CD4-positive, alpha-beta T cell (primary cell): ENCODE measurements around the gene SPRED2. TPM values are rescaled to one million over a fixed set of nuclear protein-coding genes. Genes with fewer than 3 reads are reported as not detected.

Source experiments
- ATAC-seq: fragments of 200-7000 bp; cut with Tn5 transposase; one replicate; pipeline ENCODE4 v1.10.0; 2022; ENCODE audit warnings: mild to moderate bottlenecking; ENCODE audit not compliant: poor library complexity
- CTCF ChIA-PET: fragments of 350-600 bp; sonication (Branson Sonifier 250); formaldehyde crosslinking; loops from one replicate; lab custom pipeline; 2021; ENCODE audit warnings: antibody characterized with exemption, inconsistent platforms; lab: Charles Lee
- POLR2A ChIA-PET: fragments of 350-600 bp; sonication (Branson Sonifier 250); formaldehyde crosslinking; loops from one replicate; lab custom pipeline; 2021; ENCODE audit warnings: antibody characterized with exemption, inconsistent platforms; lab: Charles Lee
- DNase-seq, 14 experiments: peaks; one replicate each; pipeline ENCODE4 v3.0.0-alpha.2; 2013 to 2020; ENCODE audit warnings: mixed read lengths in 2 of 14
- H3K27ac ChIP-seq, 2 donors: one replicate each; pipeline versions ENCODE4 v1.5.1 to v1.7.0; 2013; ENCODE audit warnings: low read length in 2 of 2, low read depth in 1 of 2, mild to moderate bottlenecking in 1 of 2
- H3K27me3 ChIP-seq, 2 experiments: 1 replicate in 1 of 2; 2 replicates in 1 of 2; pipeline versions ENCODE4 v1.6.1 to v1.7.0; 2013; ENCODE audit warnings: low read length in 2 of 2, control low read depth in 1 of 2, mild to moderate bottlenecking in 1 of 2, moderate library complexity in 1 of 2; ENCODE audit not compliant: insufficient read depth in 2 of 2, control insufficient read depth in 1 of 2
- H3K36me3 ChIP-seq: one replicate; pipeline ENCODE4 v1.6.1; 2013; ENCODE audit warnings: low read length, control low read depth; ENCODE audit not compliant: insufficient read depth
- H3K4me1 ChIP-seq: one replicate; pipeline ENCODE4 v1.6.1; 2013; ENCODE audit warnings: low read length, control low read depth; ENCODE audit not compliant: insufficient read depth
- H3K4me3 ChIP-seq: one replicate; pipeline ENCODE4 v1.5.1; 2013; ENCODE audit warnings: mild to moderate bottlenecking, low read length, moderate library complexity
- H3K9me3 ChIP-seq, 2 experiments: 1 replicate in 1 of 2; 2 replicates in 1 of 2; pipeline versions ENCODE4 v1.6.1 to v1.7.0; 2013; ENCODE audit warnings: low read length in 2 of 2, mild to moderate bottlenecking in 2 of 2, control low read depth in 1 of 2, moderate library complexity in 1 of 2; ENCODE audit not compliant: control insufficient read depth in 1 of 2, insufficient read depth in 1 of 2
- H3K27ac Mint-ChIP-seq: one replicate; pipeline ENCODE4 v1.8.0; 2020; ENCODE audit warnings: mixed read lengths
- H3K27me3 Mint-ChIP-seq: one replicate; pipeline ENCODE4 v1.8.0; 2021; ENCODE audit warnings: mixed read lengths
- H3K36me3 Mint-ChIP-seq: one replicate; pipeline ENCODE4 v1.8.0; 2021; ENCODE audit warnings: low read depth, mixed read lengths
- H3K4me1 Mint-ChIP-seq: one replicate; pipeline ENCODE4 v1.8.0; 2021; ENCODE audit warnings: low read depth, mixed read lengths
- H3K4me3 Mint-ChIP-seq: one replicate; pipeline ENCODE4 v1.8.0; 2020; ENCODE audit warnings: mild to moderate bottlenecking, mixed read lengths
- H3K9me3 Mint-ChIP-seq: one replicate; pipeline ENCODE4 v1.8.0; 2020; ENCODE audit warnings: mixed read lengths
- CTCF ChIP-seq: fragments of 200-600 bp; IDR thresholded peaks from one replicate; pipeline ENCODE4 v1.8.0; 2022; ENCODE audit warnings: antibody characterized with exemption, mild to moderate bottlenecking
- intact Hi-C, 2 experiments: fragments of 100-400 bp; cut with DNase I in 1 of 2; cut with micrococcal nuclease in 1 of 2; formaldehyde crosslinking; loops; one replicate each; pipeline versions ENCODE4 v1.15.1 to v1.9.0; 2023 to 2025; cut with DNase I, micrococcal nuclease
- total RNA-seq, 174 experiments: library from RNA in 2 of 174; stranded (reverse) in 2 of 174; gene quantifications; one replicate each; pipeline ENCODE4 v1.2.3 and lab custom pipeline; 2021 to 2026

Gene SPRED2
- total RNA-seq, 2 experiments from 2014 or later: 2.5 to 2.8 TPM

- no peak overlapping the region for H3K27ac Mint-ChIP-seq
- no peaks in the 10 kb centered on the region for H3K36me3 ChIP-seq
- peaks cover 16% of the 10 kb centered on the region for H3K4me1 ChIP-seq
- no peak for TF ChIP-seq CTCF
- CTCF ChIA-PET: no interaction called here
- H3K36me3 Mint-ChIP-seq: no peaks in the 10 kb centered on the region
- no peak overlapping the region for H3K4me3 Mint-ChIP-seq
- H3K4me3 ChIP-seq: no peak overlapping the region
- H3K9me3 Mint-ChIP-seq: no peaks in the 10 kb centered on the region
- no peaks in the 10 kb centered on the region for H3K27me3 Mint-ChIP-seq
- H3K4me1 Mint-ChIP-seq: peaks cover 24% of the 10 kb centered on the region
- ATAC-seq: no peak
- no peaks in the 10 kb centered on the region for H3K27me3 ChIP-seq
- no peak overlapping the region for H3K27ac ChIP-seq
- POLR2A ChIA-PET: no interaction called here
- no peaks in the 10 kb centered on the region for H3K9me3 ChIP-seq
- DNase-seq: no peak
- intact Hi-C loops: no loop called here
Observed at GRCh38 chr2:65305934-65306333, 126.5 kb downstream of the SPRED2 start.

GRCh38 chr2:65300761-65301711 lies 131.4 kb downstream of the SPRED2 start:
- peak; percentile 40 to 80 (median 70) for DNase-seq
- Histone ChIP-seq H3K4me1 (peaks cover 27% of the 10 kb centered on the region), H3K36me3 (no peaks in the 10 kb centered on the region), H3K27me3 (no peaks in the 10 kb centered on the region), H3K27ac (peak overlapping the region; percentile 21 to 52), H3K4me3 (peak overlapping the region; percentile 49), H3K9me3 (no peaks in the 10 kb centered on the region)
- H3K4me3 Mint-ChIP-seq: peak overlapping the region; percentile 85
- no peak for TF ChIP-seq CTCF
- H3K27me3 Mint-ChIP-seq: no peaks in the 10 kb centered on the region
- H3K9me3 Mint-ChIP-seq: no peaks in the 10 kb centered on the region
- H3K27ac Mint-ChIP-seq: peak overlapping the region; percentile 90
- ATAC-seq: peak; percentile 93
- peaks cover 44% of the 10 kb centered on the region for H3K4me1 Mint-ChIP-seq
- CTCF ChIA-PET: interaction anchor here (1.1 kb wide), 1 partner anchor 82 kb away, joined by 3 read pairs; no protein-coding TSS in a partner anchor
- intact Hi-C loops: loop anchor here (2.0 to 5.0 kb wide), 4 partner anchors 34 to 136 kb away; no protein-coding TSS in a partner anchor
- POLR2A ChIA-PET: interaction anchor here (0.7 to 3.6 kb wide), 9 partner anchors 23 to 1302 kb away, joined by 3 to 14 read pairs (median 4); partner anchors contain the start of genes ACTR2 and SPRED2
- no peaks in the 10 kb centered on the region for H3K36me3 Mint-ChIP-seq

- ATAC-seq: no peak
- Histone ChIP-seq H3K36me3 (no peaks in the 10 kb centered on the region), H3K9me3 (no peaks in the 10 kb centered on the region), H3K27me3 (no peaks in the 10 kb centered on the region), H3K27ac (no peak overlapping the region), H3K4me3 (peak overlapping the region; percentile 49), H3K4me1 (peaks cover 27% of the 10 kb centered on the region)
- CTCF ChIA-PET: interaction anchor here (1.1 kb wide), 1 partner anchor 83 kb away, joined by 3 read pairs; no protein-coding TSS in a partner anchor
- no peaks in the 10 kb centered on the region for H3K36me3 Mint-ChIP-seq
- intact Hi-C loops: loop anchor here (2.0 to 5.0 kb wide), 4 partner anchors 33 to 137 kb away; no protein-coding TSS in a partner anchor
- peak overlapping the region; percentile 90 for H3K27ac Mint-ChIP-seq
- no peak for TF ChIP-seq CTCF
- H3K27me3 Mint-ChIP-seq: no peaks in the 10 kb centered on the region
- no peaks in the 10 kb centered on the region for H3K9me3 Mint-ChIP-seq
- peak in 1 of 14 experiments; percentile 10 for DNase-seq
- POLR2A ChIA-PET: interaction anchor here (0.7 to 3.6 kb wide), 7 partner anchors 24 to 1084 kb away, joined by 3 to 14 read pairs (median 4); partner anchors contain the start of genes ACTR2 and SPRED2
- peaks cover 44% of the 10 kb centered on the region for H3K4me1 Mint-ChIP-seq
- H3K4me3 Mint-ChIP-seq: peak overlapping the region; percentile 85
Observed at GRCh38 chr2:65300134-65300760, 132.2 kb downstream of the SPRED2 start.
